H9 (cell line): ENCODE results near the gene CDKN2B. TPM values are rescaled to one million over a fixed set of nuclear protein-coding genes. Genes with fewer than 3 reads are reported as not detected.

Experiments used
- DNase-seq: peaks from one replicate; pipeline ENCODE4 v3.0.0-alpha.2; 2017
- H2AFZ ChIP-seq: one replicate; pipeline ENCODE4 v1.6.1; 2013; ENCODE audit warnings: mild to moderate bottlenecking, low read length, control low read depth, moderate library complexity
- H2AK5ac ChIP-seq: 2 replicates; pipeline ENCODE4 v1.6.1; 2013; ENCODE audit warnings: low read length, control low read depth, mixed read lengths; ENCODE audit not compliant: insufficient read length
- H2BK120ac ChIP-seq: one replicate; pipeline ENCODE4 v1.6.1; 2013; ENCODE audit warnings: low read depth, mild to moderate bottlenecking, low read length, control low read depth, inconsistent platforms; ENCODE audit not compliant: poor library complexity, severe bottlenecking
- H2BK12ac ChIP-seq: 2 replicates; pipeline ENCODE4 v1.6.1; 2013; ENCODE audit warnings: low read length, control low read depth, mixed read lengths, low read depth; ENCODE audit not compliant: insufficient read length
- H2BK15ac ChIP-seq: 2 replicates; pipeline ENCODE4 v1.6.1; 2013; ENCODE audit warnings: low read depth, low read length, control low read depth
- H2BK20ac ChIP-seq: one replicate; pipeline ENCODE4 v1.6.1; 2013; ENCODE audit warnings: low read depth, mild to moderate bottlenecking, low read length, control low read depth, inconsistent platforms; ENCODE audit not compliant: poor library complexity, severe bottlenecking
- H2BK5ac ChIP-seq: 2 replicates; pipeline ENCODE4 v1.6.1; 2013; ENCODE audit warnings: low read length, control low read depth, mixed read lengths; ENCODE audit not compliant: insufficient read length
- H3K14ac ChIP-seq: 2 replicates; pipeline ENCODE4 v1.6.1; 2013; ENCODE audit warnings: low read length, control low read depth; ENCODE audit not compliant: insufficient read depth
- H3K18ac ChIP-seq: 2 replicates; pipeline ENCODE4 v1.6.1; 2013; ENCODE audit warnings: low read depth, mild to moderate bottlenecking, mixed read lengths, low read length, control low read depth; ENCODE audit not compliant: insufficient read length
- H3K23ac ChIP-seq: 2 replicates; pipeline ENCODE4 v1.6.1; 2013; ENCODE audit warnings: low read length, control low read depth, mixed read lengths, low read depth; ENCODE audit not compliant: insufficient read length
- H3K23me2 ChIP-seq: 2 replicates; pipeline ENCODE4 v1.6.1; 2013; ENCODE audit warnings: low read depth, mild to moderate bottlenecking, mixed read lengths, low read length, control low read depth; ENCODE audit not compliant: insufficient read length, poor library complexity, severe bottlenecking
- H3K27ac ChIP-seq: 2 replicates; pipeline ENCODE4 v1.5.1; 2013; ENCODE audit warnings: low read length, control low read depth, mixed read lengths, low read depth; ENCODE audit not compliant: insufficient read length
- H3K27me3 ChIP-seq: 2 replicates; pipeline ENCODE4 v1.6.1; 2013; ENCODE audit warnings: low read length, control low read depth, inconsistent platforms; ENCODE audit not compliant: insufficient read depth
- H3K4ac ChIP-seq: 2 replicates; pipeline ENCODE4 v1.6.1; 2013; ENCODE audit warnings: low read depth, mild to moderate bottlenecking, control low read depth, inconsistent platforms, low read length, moderate library complexity
- H3K4me1 ChIP-seq: 2 replicates; pipeline ENCODE4 v1.6.1; 2013; ENCODE audit warnings: low read length, control low read depth, inconsistent platforms; ENCODE audit not compliant: insufficient read depth
- H3K4me2 ChIP-seq: 2 replicates; pipeline ENCODE4 v1.6.1; 2013; ENCODE audit warnings: low read length, control low read depth, mixed read lengths; ENCODE audit not compliant: insufficient read length, insufficient read depth
- H3K56ac ChIP-seq: 2 replicates; pipeline ENCODE4 v1.6.1; 2013; ENCODE audit warnings: low read depth, mild to moderate bottlenecking, mixed read lengths, low read length, control low read depth; ENCODE audit not compliant: insufficient read length
- H3K79me1 ChIP-seq: 2 replicates; pipeline ENCODE4 v1.6.1; 2013; ENCODE audit warnings: low read depth, mild to moderate bottlenecking, moderate library complexity, low read length, control low read depth, inconsistent platforms; ENCODE audit not compliant: insufficient read depth, poor library complexity, severe bottlenecking
- H3K79me2 ChIP-seq: 2 replicates; pipeline ENCODE4 v1.6.1; 2013; ENCODE audit warnings: low read length, control low read depth, inconsistent platforms; ENCODE audit not compliant: insufficient read depth
- H3K9ac ChIP-seq: 2 replicates; pipeline ENCODE4 v1.6.1; 2013; ENCODE audit warnings: low read length, control low read depth, mixed read lengths; ENCODE audit not compliant: insufficient read length; ENCODE audit errors: extremely low read depth
- H3K9me3 ChIP-seq: one replicate; pipeline ENCODE4 v1.6.1; 2013; ENCODE audit warnings: low read depth, low read length, inconsistent platforms; ENCODE audit not compliant: control insufficient read depth
- H3T11ph ChIP-seq: one replicate; pipeline ENCODE4 v1.6.1; 2013; ENCODE audit warnings: mild to moderate bottlenecking, low read length, control low read depth, inconsistent platforms
- H4K20me1 ChIP-seq: one replicate; pipeline ENCODE4 v1.6.1; 2013; ENCODE audit not compliant: control insufficient read depth, insufficient read length, insufficient read depth
- H4K5ac ChIP-seq: 2 replicates; pipeline ENCODE4 v1.6.1; 2013; ENCODE audit warnings: low read depth, mild to moderate bottlenecking, mixed read lengths, low read length, control low read depth; ENCODE audit not compliant: insufficient read length
- H4K8ac ChIP-seq: replicated peaks from 2 replicates; pipeline ENCODE4 v1.6.1; 2013; ENCODE audit warnings: low read length, control low read depth, mixed read lengths, low read depth; ENCODE audit not compliant: insufficient read length
- H4K91ac ChIP-seq: 2 replicates; pipeline ENCODE4 v1.6.1; 2013; ENCODE audit warnings: low read depth, mild to moderate bottlenecking, moderate library complexity, mixed read lengths, low read length, control low read depth; ENCODE audit not compliant: insufficient read length
- H3K27ac Mint-ChIP-seq, 3 experiments: 2 replicates in 2 of 3; 3 replicates in 1 of 3; pipeline ENCODE4 v1.8.0; 2020 to 2021; ENCODE audit warnings: mixed read lengths in 3 of 3, mild to moderate bottlenecking in 1 of 3, moderate library complexity in 1 of 3
- H3K27me3 Mint-ChIP-seq: 2 replicates; pipeline ENCODE4 v1.8.0; 2021; ENCODE audit warnings: low read depth, mild to moderate bottlenecking, moderate library complexity, mixed read lengths
- H3K36me3 Mint-ChIP-seq, 3 experiments: 2 replicates in 2 of 3; 3 replicates in 1 of 3; pipeline ENCODE4 v1.8.0; 2020 to 2021; ENCODE audit warnings: low read depth in 3 of 3, mixed read lengths in 3 of 3; ENCODE audit not compliant: insufficient read depth in 1 of 3
- H3K4me1 Mint-ChIP-seq, 2 experiments: 2 replicates each; pipeline ENCODE4 v1.8.0; 2020; ENCODE audit warnings: mixed read lengths in 2 of 2
- H3K4me3 Mint-ChIP-seq, 2 experiments: 2 replicates in 1 of 2; 3 replicates in 1 of 2; pipeline ENCODE4 v1.8.0; 2020 to 2021; ENCODE audit warnings: mild to moderate bottlenecking in 2 of 2, mixed read lengths in 2 of 2, moderate library complexity in 1 of 2
- H3K9me3 Mint-ChIP-seq, 2 experiments: 2 replicates in 1 of 2; 3 replicates in 1 of 2; pipeline ENCODE4 v1.8.0; 2020; ENCODE audit warnings: mild to moderate bottlenecking in 2 of 2, mixed read lengths in 2 of 2, moderate library complexity in 1 of 2
- WGBS: extraction: QIAGEN DNeasy Blood & Tissue Kit; methylation state at CpG from one replicate; pipeline ENCODE4 v1.1.7; 2013; ENCODE audit warnings: missing lambda C conversion rate, low lambda C conversion rate, mixed read lengths; ENCODE audit not compliant: insufficient read length; ENCODE audit errors: extremely low coverage; 5-methylcytosine and 5-hydroxymethylcytosine counted together
- total RNA-seq: library from RNA; stranded (reverse); gene quantifications from 2 replicates; pipeline ENCODE4 v1.2.1, GENCODE V29; 2021
- TF ChIP-seq, protein P1 (sequence below): fragments of 200-600 bp; sonication (generic); conservative IDR thresholded peaks from 3 replicates; pipeline ENCODE4 v1.8.0; 2021; ENCODE audit warnings: antibody characterized with exemption, mild to moderate bottlenecking

Gene CDKN2B
- total RNA-seq, 1 experiment from 2014 or later: 0.13 TPM

DNA sequence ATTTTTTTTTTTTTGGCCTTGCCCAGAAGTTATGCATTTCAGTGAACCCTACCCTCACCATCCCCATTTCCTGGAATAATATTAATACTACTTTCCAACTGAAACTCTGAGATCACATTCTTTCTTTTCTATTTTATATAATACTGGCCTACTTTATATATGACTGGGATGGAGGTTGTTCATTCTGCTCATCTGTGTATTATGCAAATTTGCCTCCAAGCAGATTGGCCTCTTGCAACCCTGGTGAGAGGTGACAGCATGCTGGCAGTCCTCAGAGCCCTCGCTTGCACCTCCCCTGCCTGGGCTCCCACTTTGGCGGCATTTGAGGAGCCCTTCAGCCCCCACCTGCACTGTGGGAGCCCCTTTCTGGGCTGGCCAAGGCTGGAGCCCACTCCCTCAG lies 50.3 kb downstream of the CDKN2B start:
- H3K79me1 ChIP-seq: no peaks in the 10 kb centered on the region
- no peaks in the 10 kb centered on the region for H3K79me2 ChIP-seq
- H3K23me2 ChIP-seq: no peaks in the 10 kb centered on the region
- peaks cover 3% of the 10 kb centered on the region; the same call in 1 of the 2 replicates for H3K27me3 ChIP-seq
- H3K4me1 ChIP-seq: no peaks in the 10 kb centered on the region
- Mint-ChIP-seq H3K27ac (no peak overlapping the region), H3K27me3 (peaks cover 41% of the 10 kb centered on the region), H3K9me3 (peaks cover 0 to 7% of the 10 kb centered on the region in 2 experiments; a peak in 4 of 5 replicates), H3K4me3 (no peak overlapping the region), H3K36me3 (peaks cover 0 to 2% (median 0%) of the 10 kb centered on the region in 3 experiments; a peak in 1 of 7 replicates), H3K4me1 (no peaks in the 10 kb centered on the region)
- no peak overlapping the region for H3T11ph ChIP-seq
- no peak overlapping the region for H3K27ac ChIP-seq
- H2AFZ ChIP-seq: no peak overlapping the region
- H3K9me3 ChIP-seq: no peaks in the 10 kb centered on the region
- H2BK15ac ChIP-seq: no peak overlapping the region
- H2BK20ac ChIP-seq: no peak overlapping the region
- TF ChIP-seq, protein P1, sequence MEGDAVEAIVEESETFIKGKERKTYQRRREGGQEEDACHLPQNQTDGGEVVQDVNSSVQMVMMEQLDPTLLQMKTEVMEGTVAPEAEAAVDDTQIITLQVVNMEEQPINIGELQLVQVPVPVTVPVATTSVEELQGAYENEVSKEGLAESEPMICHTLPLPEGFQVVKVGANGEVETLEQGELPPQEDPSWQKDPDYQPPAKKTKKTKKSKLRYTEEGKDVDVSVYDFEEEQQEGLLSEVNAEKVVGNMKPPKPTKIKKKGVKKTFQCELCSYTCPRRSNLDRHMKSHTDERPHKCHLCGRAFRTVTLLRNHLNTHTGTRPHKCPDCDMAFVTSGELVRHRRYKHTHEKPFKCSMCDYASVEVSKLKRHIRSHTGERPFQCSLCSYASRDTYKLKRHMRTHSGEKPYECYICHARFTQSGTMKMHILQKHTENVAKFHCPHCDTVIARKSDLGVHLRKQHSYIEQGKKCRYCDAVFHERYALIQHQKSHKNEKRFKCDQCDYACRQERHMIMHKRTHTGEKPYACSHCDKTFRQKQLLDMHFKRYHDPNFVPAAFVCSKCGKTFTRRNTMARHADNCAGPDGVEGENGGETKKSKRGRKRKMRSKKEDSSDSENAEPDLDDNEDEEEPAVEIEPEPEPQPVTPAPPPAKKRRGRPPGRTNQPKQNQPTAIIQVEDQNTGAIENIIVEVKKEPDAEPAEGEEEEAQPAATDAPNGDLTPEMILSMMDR: no peak
- WGBS: no CpG with 5 or more reads among the region's 2 CpGs
- H3K4ac ChIP-seq: no peak overlapping the region
- no peak overlapping the region for H2AK5ac ChIP-seq
- no peak overlapping the region for H3K56ac ChIP-seq
- no peak overlapping the region for H2BK5ac ChIP-seq
- H3K18ac ChIP-seq: no peak overlapping the region
- no peak overlapping the region for H3K14ac ChIP-seq
- H3K9ac ChIP-seq: no peak overlapping the region
- no peaks in the 10 kb centered on the region for H4K20me1 ChIP-seq
- no peak overlapping the region for H2BK120ac ChIP-seq
- no peak overlapping the region for H2BK12ac ChIP-seq
- H3K4me2 ChIP-seq: no peak overlapping the region
- no peak overlapping the region for H4K91ac ChIP-seq
- H3K23ac ChIP-seq: no peak overlapping the region
- DNase-seq: no peak
- no peak overlapping the region for H4K8ac ChIP-seq
- no peak overlapping the region for H4K5ac ChIP-seq

Other genes starting within 250 kb of the CDKN2B start
- 91.5 and 102 TPM in 2 replicates for gene MTAP, start 206.7 kb downstream of the CDKN2B start, total RNA-seq
- gene CDKN2A, start 14.9 kb downstream of the CDKN2B start, total RNA-seq: 0.35 TPM in 1 of 2 replicates, not detected in the other
- not detected in 2 replicates for gene CDKN2B-AS1, start 14.5 kb downstream of the CDKN2B start, total RNA-seq